OCI-LY7 (cell line): Measurements from ENCODE around the gene PCTP. TPM values are rescaled to one million over a fixed set of nuclear protein-coding genes. Genes with fewer than 3 reads are reported as not detected.
A peak's percentile ranks its signal among the peaks of the same experiment; 100 is the strongest.

Experiments
- BruUV-seq: library from RNA; stranded (reverse); fragments of 400-500 nt; replicated peaks from 2 replicates; lab custom pipeline; 2021; lab: Mats Ljungman, UMichigan
- CTCF ChIA-PET: fragments of 300-600 bp; sonication (Branson Sonifier 250); formaldehyde crosslinking; loops from one replicate; lab custom pipeline; 2022; ENCODE audit warnings: antibody characterized with exemption; ENCODE audit not compliant: unreplicated experiment; lab: Charles Lee
- POLR2A ChIA-PET: fragments of 300-600 bp; sonication (Branson Sonifier 250); formaldehyde crosslinking; loops from one replicate; lab custom pipeline; 2022; ENCODE audit warnings: antibody characterized with exemption; lab: Charles Lee
- DNase-seq: peaks from one replicate; pipeline ENCODE4 v3.0.0-alpha.2; 2015; ENCODE audit warnings: low spot score
- H2AFZ ChIP-seq: fragments of 200-600 bp; sonication (generic), shearing (Covaris generic); 2 replicates; pipeline ENCODE4 v1.6.1; 2014; ENCODE audit warnings: mild to moderate bottlenecking, antibody characterized with exemption, low read length, moderate library complexity
- H3K27ac ChIP-seq: fragments of 200-600 bp; sonication (generic); 2 replicates; pipeline ENCODE4 v1.5.1; 2014; ENCODE audit warnings: mixed run types, low read depth, mild to moderate bottlenecking, moderate library complexity, low read length, inconsistent platforms; ENCODE audit not compliant: poor library complexity, severe bottlenecking
- H3K36me3 ChIP-seq: fragments of 200-600 bp; sonication (generic); 2 replicates; pipeline ENCODE4 v1.6.1; 2014; ENCODE audit warnings: mild to moderate bottlenecking, antibody characterized with exemption, low read length, moderate library complexity, mixed read lengths; ENCODE audit not compliant: insufficient read depth
- H3K4me1 ChIP-seq: fragments of 200-600 bp; sonication (generic); 2 replicates; pipeline ENCODE4 v1.5.1; 2014; ENCODE audit warnings: mild to moderate bottlenecking, low read length; ENCODE audit not compliant: insufficient read depth, poor library complexity, severe bottlenecking
- H3K4me2 ChIP-seq: fragments of 200-600 bp; sonication (generic); 2 replicates; pipeline ENCODE4 v1.6.1; 2014; ENCODE audit warnings: mild to moderate bottlenecking, low read length
- H3K4me3 ChIP-seq: fragments of 200-600 bp; sonication (generic); 2 replicates; pipeline ENCODE4 v1.5.1; 2014; ENCODE audit warnings: mild to moderate bottlenecking, low read depth, low read length; ENCODE audit not compliant: poor library complexity, severe bottlenecking
- H3K79me2 ChIP-seq: fragments of 200-600 bp; sonication (generic); 2 replicates; pipeline ENCODE4 v1.6.1; 2016; ENCODE audit warnings: low read depth, mild to moderate bottlenecking, low read length, moderate library complexity, mixed read lengths; ENCODE audit not compliant: insufficient read depth
- H3K9me2 ChIP-seq: fragments of 200-600 bp; sonication (generic); 2 replicates; pipeline ENCODE4 v1.6.1; 2016; ENCODE audit warnings: mild to moderate bottlenecking, low read length, mixed read lengths; ENCODE audit not compliant: insufficient read depth
- H3K9me3 ChIP-seq: fragments of 200-600 bp; sonication (generic); 2 replicates; pipeline ENCODE4 v1.6.1; 2014; ENCODE audit warnings: mild to moderate bottlenecking, mixed run types, low read length, mixed read lengths
- H4K20me1 ChIP-seq: fragments of 200-600 bp; sonication (generic); 2 replicates; pipeline ENCODE4 v1.6.1; 2014; ENCODE audit warnings: mild to moderate bottlenecking, antibody characterized with exemption, low read length, moderate library complexity, mixed read lengths; ENCODE audit not compliant: insufficient read depth
- EZH2phosphoT487 ChIP-seq: fragments of 200-600 bp; sonication (generic); IDR thresholded peaks from 2 replicates; pipeline ENCODE4 v1.6.1; 2018; ENCODE audit warnings: low read depth, borderline replicate concordance, mild to moderate bottlenecking, mixed run types, antibody characterized with exemption, low read length, moderate library complexity, mixed read lengths
- intact Hi-C: fragments of 100-400 bp; cut with micrococcal nuclease; formaldehyde crosslinking; loops from one replicate; pipeline ENCODE4 v1.10.0; 2022; ENCODE audit not compliant: unreplicated experiment
- total RNA-seq, 2 experiments: library from RNA; depleted of rRNA in 1 of 2; stranded (reverse); fragments of >200 nt in 1 of 2; shearing (Covaris generic) in 1 of 2; gene quantifications; 2 replicates each; pipeline ENCODE4 v1.2.3, GENCODE V29; 2014 to 2022
- TF ChIP-seq, protein P1 (sequence below): fragments of 200-600 bp; sonication (generic); conservative IDR thresholded peaks from 2 replicates; pipeline ENCODE4 v1.5.1; 2014; ENCODE audit warnings: mild to moderate bottlenecking, antibody characterized with exemption, low read length, moderate library complexity, mixed read lengths

The PCTP gene
- total RNA-seq, 2 experiments from 2014 or later, result 6.1 to 9.4 TPM

DNA sequence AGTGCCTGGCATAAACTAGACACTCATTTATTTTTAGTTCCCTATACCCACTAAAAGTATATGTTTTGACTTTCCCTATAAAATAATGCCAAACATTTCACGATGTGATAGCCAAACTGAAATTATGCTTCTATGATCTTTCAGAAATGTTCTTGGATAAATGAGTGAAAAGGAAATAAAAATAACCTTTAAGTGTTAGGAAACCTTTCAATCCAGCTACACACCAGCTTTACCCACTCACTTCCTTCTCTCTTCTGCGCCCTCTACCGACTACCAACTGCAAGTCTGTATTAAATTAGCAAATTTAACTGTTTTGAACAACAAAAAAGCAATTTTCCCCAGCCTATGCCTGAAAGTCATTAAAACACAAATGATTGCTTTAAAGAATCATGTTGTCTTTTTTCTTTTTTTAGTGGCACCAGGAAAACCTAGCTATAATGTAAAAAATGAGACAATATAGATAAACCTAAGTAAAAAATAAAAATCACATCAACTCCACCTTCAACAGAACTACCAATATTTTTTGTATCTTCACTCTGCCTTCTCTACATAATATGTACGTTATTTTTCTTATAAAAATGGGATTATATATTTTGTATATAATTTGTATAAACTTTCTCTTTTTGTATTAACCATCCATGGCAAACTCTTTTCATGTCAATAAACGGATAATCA lies 15.0 kb upstream of the PCTP start:
- Histone ChIP-seq H3K9me3 (no peaks in the 10 kb centered on the region), H2AFZ (0 out of 2 replicates have a peak overlapping the region, but pooled peaks have one; percentile 25), H3K36me3 (no peaks in the 10 kb centered on the region), H3K9me2 (no peaks in the 10 kb centered on the region), H3K4me2 (no peak overlapping the region), H3K4me1 (peaks cover 22% of the 10 kb centered on the region), H4K20me1 (no peaks in the 10 kb centered on the region), H3K79me2 (no peaks in the 10 kb centered on the region), H3K4me3 (no peak overlapping the region), H3K27ac (no peak overlapping the region)
- ChIA-PET CTCF (interaction anchor here (0.6 kb wide), 1 partner anchor 36 kb away, joined by 4 read pairs; no protein-coding TSS in a partner anchor), POLR2A (interaction anchor here (0.6 kb wide), 1 partner anchor 9 kb away, joined by 4 read pairs; no protein-coding TSS in a partner anchor)
- peak; percentile 65 for DNase-seq
- intact Hi-C loops, result loop anchor here (5.0 kb wide), 1 partner anchor 769 kb away; the partner anchor contains the start of genes COX11 and STXBP4
- BruUV-seq, result no TSS peak
- TF ChIP-seq, protein P1, sequence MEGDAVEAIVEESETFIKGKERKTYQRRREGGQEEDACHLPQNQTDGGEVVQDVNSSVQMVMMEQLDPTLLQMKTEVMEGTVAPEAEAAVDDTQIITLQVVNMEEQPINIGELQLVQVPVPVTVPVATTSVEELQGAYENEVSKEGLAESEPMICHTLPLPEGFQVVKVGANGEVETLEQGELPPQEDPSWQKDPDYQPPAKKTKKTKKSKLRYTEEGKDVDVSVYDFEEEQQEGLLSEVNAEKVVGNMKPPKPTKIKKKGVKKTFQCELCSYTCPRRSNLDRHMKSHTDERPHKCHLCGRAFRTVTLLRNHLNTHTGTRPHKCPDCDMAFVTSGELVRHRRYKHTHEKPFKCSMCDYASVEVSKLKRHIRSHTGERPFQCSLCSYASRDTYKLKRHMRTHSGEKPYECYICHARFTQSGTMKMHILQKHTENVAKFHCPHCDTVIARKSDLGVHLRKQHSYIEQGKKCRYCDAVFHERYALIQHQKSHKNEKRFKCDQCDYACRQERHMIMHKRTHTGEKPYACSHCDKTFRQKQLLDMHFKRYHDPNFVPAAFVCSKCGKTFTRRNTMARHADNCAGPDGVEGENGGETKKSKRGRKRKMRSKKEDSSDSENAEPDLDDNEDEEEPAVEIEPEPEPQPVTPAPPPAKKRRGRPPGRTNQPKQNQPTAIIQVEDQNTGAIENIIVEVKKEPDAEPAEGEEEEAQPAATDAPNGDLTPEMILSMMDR, result peak; percentile 96
- TF ChIP-seq EZH2phosphoT487, result no peak

DNA sequence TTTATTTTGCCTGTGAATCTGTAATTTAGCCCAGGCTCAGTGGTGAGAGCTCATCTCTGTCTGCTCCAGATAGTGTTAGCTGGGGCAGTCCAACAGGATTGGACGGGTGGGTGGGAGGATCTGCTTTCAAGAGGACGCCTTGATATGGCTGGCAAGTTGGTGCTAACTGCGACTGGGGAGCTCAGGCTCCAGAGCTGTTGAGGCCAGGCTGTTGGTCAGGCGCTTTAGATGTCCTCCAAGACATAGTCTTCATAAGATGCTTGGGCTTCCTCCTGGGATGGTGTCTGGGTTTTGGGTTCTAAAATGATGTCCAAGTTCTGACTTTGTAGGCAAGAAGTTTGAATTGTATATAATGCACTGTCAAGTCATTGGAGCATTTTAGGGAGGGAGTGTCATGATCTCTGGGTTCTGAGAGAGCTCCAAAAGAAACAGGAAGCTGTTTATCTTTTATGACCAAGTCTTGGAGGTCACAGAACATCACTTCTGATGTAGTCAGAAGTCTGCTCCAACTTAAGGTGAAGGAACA lies 12.8 kb upstream of the PCTP start:
- TF ChIP-seq, protein P1, result no peak
- TF ChIP-seq EZH2phosphoT487, result no peak
- Histone ChIP-seq H2AFZ (peak overlapping the region; percentile 83), H4K20me1 (no peaks in the 10 kb centered on the region), H3K4me3 (no peak overlapping the region), H3K79me2 (no peaks in the 10 kb centered on the region), H3K9me2 (no peaks in the 10 kb centered on the region), H3K4me1 (peaks cover 35% of the 10 kb centered on the region), H3K4me2 (peak overlapping the region; percentile 15), H3K9me3 (no peaks in the 10 kb centered on the region), H3K27ac (peak overlapping the region; percentile 5), H3K36me3 (no peaks in the 10 kb centered on the region)
- intact Hi-C loops, result loop anchor here (5.0 kb wide), 1 partner anchor 771 kb away; the partner anchor contains the start of genes COX11 and STXBP4
- BruUV-seq, result no TSS peak
- DNase-seq, result no peak
- CTCF ChIA-PET, result interaction anchor here (0.6 kb wide), 1 partner anchor 732 kb away, joined by 3 read pairs; no protein-coding TSS in a partner anchor
- POLR2A ChIA-PET, result interaction anchor here (0.9 to 1.0 kb wide), 2 partner anchors 11 to 315 kb away, joined by 3 to 4 read pairs; no protein-coding TSS in a partner anchor
